ENCODE data around the gene CCBE1.

The CCBE1 gene

DNA sequence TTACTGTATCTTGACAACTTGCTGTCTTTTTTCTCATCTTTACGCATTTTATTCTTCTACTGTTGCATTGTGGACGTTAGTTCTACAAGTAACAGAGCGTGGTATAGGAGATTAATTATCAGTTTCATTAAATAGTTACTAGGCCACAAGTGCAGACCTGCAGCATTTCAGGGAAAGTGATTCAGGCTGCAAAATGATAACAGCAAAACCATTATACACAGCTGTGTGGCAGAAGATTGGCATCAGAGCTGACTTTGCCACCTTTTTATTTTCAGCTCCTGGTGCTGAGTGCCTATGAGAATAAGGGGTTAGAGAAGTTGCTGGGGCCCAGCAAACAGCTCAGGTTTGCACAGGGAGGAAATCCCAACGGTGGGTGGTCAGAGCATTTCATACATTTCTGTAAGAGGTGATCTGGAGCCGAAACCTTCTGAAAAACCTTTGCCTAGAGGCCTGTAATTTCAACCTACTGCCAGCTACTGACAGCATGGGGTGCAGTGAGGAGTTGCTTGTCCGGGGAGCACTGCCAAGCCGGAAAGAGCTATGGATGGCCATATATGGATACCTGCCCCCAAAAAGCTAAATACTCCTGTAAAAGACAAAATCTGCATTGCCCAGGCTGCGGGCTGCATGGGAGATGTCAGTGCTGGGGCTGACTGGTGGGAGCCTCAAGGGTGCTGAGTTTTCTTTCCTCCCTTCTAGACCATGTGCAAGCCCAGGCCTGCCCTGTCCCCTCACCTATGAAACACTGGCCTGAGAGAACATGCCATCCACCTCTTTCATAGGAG lies 2.7 kb upstream of the CCBE1 start:
- POLR2A ChIA-PET, result no interaction called here
- DNase-seq (ENCODE audit: extremely low spot score), result no peak
- TF ChIP-seq, protein P1, sequence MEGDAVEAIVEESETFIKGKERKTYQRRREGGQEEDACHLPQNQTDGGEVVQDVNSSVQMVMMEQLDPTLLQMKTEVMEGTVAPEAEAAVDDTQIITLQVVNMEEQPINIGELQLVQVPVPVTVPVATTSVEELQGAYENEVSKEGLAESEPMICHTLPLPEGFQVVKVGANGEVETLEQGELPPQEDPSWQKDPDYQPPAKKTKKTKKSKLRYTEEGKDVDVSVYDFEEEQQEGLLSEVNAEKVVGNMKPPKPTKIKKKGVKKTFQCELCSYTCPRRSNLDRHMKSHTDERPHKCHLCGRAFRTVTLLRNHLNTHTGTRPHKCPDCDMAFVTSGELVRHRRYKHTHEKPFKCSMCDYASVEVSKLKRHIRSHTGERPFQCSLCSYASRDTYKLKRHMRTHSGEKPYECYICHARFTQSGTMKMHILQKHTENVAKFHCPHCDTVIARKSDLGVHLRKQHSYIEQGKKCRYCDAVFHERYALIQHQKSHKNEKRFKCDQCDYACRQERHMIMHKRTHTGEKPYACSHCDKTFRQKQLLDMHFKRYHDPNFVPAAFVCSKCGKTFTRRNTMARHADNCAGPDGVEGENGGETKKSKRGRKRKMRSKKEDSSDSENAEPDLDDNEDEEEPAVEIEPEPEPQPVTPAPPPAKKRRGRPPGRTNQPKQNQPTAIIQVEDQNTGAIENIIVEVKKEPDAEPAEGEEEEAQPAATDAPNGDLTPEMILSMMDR (IDR thresholded peaks at IDR 0.05; ENCODE audit: control extremely low read depth, extremely low read depth, low read depth, missing control alignments), result no peak
- CTCF ChIA-PET, result interaction anchor here (0.7 kb wide), 1 partner anchor 50 kb away, joined by 3 read pairs; no protein-coding TSS in a partner anchor

DNA sequence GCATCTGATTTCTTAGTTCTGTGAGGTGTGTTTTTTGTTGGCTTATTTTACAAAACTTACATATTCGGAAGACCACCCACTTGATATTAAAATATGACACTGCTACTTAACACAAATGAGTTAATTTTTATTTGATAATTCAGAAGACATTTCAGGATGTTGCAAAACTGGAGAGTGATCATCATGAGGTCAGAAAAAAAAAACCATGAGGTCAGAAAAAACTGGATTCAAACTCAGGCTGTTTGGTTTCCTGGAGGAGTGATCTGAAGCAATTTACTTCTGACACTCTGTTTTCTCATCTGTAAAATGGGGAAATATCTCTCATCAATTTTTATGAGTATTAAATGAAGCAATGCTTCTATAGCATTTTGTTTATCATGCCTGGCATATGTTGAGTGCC lies 1.8 kb upstream of the CCBE1 start:
- TF ChIP-seq, protein P1 (IDR thresholded peaks at IDR 0.05; ENCODE audit: control extremely low read depth, extremely low read depth, low read depth, missing control alignments), result no peak

DNA sequence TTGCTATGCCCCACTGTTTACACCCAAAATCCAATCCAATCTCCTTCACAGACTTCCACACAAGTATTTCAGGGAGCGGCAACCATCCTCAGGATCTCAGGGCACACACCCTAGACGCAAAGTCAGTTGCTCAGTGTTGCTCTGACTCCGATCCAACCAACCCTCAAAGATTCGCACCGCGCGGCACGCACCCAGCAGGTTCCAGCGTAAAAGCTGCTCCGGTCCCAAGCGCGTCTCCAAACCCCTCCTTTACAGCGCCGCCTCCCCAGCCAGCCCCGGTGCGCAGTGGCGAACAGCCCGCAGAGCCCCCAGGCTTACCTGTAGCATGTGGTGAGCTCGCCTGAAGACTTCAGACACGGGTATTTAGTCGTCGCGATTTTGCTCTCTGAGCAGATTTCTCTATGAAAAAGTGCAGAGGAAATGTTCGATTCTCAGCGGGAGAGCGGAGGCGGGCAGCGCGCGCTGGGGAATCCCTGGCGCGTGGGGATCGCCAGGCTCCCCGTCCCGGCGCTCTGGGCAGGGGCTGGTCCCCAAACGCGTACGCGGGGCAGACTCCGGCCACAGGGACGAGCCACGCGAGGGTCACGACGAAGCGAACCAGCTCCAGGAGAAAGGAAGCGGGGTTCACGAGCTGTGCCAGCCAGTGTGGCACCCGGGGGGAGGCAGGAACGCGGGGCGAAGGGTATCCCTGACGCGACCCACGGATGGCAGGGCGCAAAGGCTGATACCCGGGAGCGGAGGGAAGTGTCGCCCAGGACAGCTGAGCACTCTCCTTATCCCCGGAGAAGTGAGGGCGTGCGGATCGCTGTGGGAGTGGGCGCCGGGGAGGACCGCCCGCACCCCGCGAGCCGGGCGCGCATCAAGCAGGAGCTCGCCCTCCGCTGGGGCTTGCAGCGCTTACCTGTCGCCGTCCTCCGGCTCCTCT lies 650 bp downstream of the CCBE1 start:
- DNase-seq (ENCODE audit: extremely low spot score), result peak; percentile 40
- CTCF ChIA-PET, result interaction anchor here (0.6 to 2.4 kb wide), 20 partner anchors 10 to 480 kb away, joined by 3 to 30 read pairs (median 3); no protein-coding TSS in a partner anchor
- TF ChIP-seq, protein P1 (IDR thresholded peaks at IDR 0.05; ENCODE audit: control extremely low read depth, extremely low read depth, low read depth, missing control alignments), result no peak
- POLR2A ChIA-PET, result interaction anchor here (0.8 kb wide), 1 partner anchor 127 kb away, joined by 3 read pairs; no protein-coding TSS in a partner anchor

More for the DNA sequence above, 1.8 kb upstream of the CCBE1 start:
- no peak for DNase-seq (ENCODE audit: extremely low spot score)
- CTCF ChIA-PET, result no interaction called here
- POLR2A ChIA-PET, result no interaction called here

DNA sequence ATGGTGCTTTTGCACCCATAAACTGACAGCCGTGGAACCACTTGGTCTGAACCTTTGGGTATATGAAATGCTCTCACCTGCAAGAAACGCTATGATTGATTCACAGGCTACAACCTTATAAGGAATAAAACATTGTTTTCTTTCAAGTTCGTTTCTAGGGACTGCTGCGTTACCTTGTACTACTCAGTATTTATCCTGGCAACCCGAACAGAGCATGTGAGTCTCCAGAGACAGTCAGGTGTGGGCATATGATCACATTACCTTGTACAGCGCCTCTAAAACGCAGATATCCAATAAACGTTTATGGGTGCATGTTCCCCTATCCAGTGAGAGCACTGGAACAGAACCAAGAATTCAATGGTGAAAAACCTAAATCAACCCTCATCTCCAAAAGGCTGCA lies 1.7 kb downstream of the CCBE1 start:
- TF ChIP-seq, protein P1 (IDR thresholded peaks at IDR 0.05; ENCODE audit: control extremely low read depth, extremely low read depth, low read depth, missing control alignments), result no peak
- DNase-seq (ENCODE audit: extremely low spot score), result no peak
- CTCF ChIA-PET, result no interaction called here
- POLR2A ChIA-PET, result no interaction called here

DNA sequence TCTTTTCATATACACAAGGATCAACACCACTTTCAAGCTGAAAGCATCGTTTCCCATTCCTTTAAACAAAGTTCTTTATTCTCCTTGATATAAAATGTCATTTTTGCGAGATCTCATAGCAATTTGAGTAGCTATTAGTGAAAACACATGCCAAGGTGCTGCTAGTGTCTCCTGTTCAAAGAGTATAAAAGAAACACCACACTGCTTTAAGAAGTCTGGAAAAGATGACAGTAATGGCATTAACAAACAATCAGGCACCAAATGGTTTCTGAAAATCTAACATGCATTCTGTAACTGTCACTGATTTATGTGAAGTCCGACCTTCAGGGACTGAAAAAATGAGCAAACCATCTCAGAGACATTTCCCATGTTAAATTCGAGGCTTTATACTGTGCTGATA lies 2.4 kb downstream of the CCBE1 start:
- no peak for DNase-seq (ENCODE audit: extremely low spot score)
- ChIA-PET POLR2A (no interaction called here), CTCF (interaction anchor here (1.5 kb wide), 1 partner anchor 21 kb away, joined by 3 read pairs; no protein-coding TSS in a partner anchor)
- TF ChIP-seq, protein P1 (IDR thresholded peaks at IDR 0.05; ENCODE audit: control extremely low read depth, extremely low read depth, low read depth, missing control alignments), result no peak

DNA sequence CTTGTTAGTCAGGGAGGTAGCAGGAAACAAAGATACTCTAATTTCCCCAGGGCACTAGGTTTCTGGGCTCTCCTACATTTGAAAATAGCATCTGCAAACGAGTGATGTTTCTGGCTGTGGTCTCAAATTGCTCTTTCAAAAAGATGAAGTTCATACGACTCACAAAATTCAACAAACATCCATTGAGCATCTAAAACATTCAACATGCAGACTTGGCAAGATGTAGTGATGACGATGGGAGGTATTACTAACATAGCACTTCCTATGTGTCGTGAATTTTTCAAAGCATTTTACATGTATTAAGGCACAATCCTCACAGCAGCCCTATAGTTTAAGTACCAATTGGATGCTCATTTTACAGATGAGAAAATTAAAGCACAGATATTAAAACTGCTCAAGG lies 5.2 kb downstream of the CCBE1 start:
- ChIA-PET POLR2A (no interaction called here), CTCF (no interaction called here)
- TF ChIP-seq, protein P1 (IDR thresholded peaks at IDR 0.05; ENCODE audit: control extremely low read depth, extremely low read depth, low read depth, missing control alignments), result no peak
- DNase-seq (ENCODE audit: extremely low spot score), result no peak

Data from GM10248 (cell line).